Measurements from ENCODE around the gene ACTL10. TPM values are rescaled to one million over a fixed set of nuclear protein-coding genes. Genes with fewer than 3 reads are reported as not detected.
A peak's percentile ranks its signal among the peaks of the same experiment; 100 is the strongest.

The ACTL10 gene
- total RNA-seq, 1 experiment from 2014 or later: 0.85 TPM

- Histone ChIP-seq H3K79me2 (ENCODE audit: low read depth) (peaks cover 38% of the 10 kb centered on the region), H3F3A (ENCODE audit: insufficient read depth, low read depth) (peaks cover 49% of the 10 kb centered on the region), H3K36me3 (ENCODE audit: low read depth) (0 out of 2 replicates have a peak, but pooled peaks cover 6% of the 10 kb centered on the region), H3K27me3 (ENCODE audit: insufficient read depth, low read depth) (no peaks in the 10 kb centered on the region), H3K4me2 (no peak overlapping the region), H3K9me3 (ENCODE audit: insufficient read depth, low read depth) (no peaks in the 10 kb centered on the region), H2AFZ (no peak overlapping the region), H3K4me1 (replicated peaks; ENCODE audit: insufficient read depth) (peaks cover 32% of the 10 kb centered on the region; the same call in 1 of the 2 replicates), H3K27ac (no peak overlapping the region), H3K4me3 (no peak overlapping the region), H4K20me1 (ENCODE audit: insufficient read depth) (no peaks in the 10 kb centered on the region), H3K9me2 (ENCODE audit: insufficient read depth) (no peaks in the 10 kb centered on the region)
- no peak for DNase-seq
- no TSS peak for BruUV-seq (replicated peaks)
- intact Hi-C loops (cut with micrococcal nuclease; ENCODE audit: unreplicated experiment): loop anchor here (5.0 kb wide), 1 partner anchor 61 kb away; the partner anchor contains the start of gene ZNF341
- ChIA-PET CTCF (interaction anchor here (0.6 kb wide), 1 partner anchor 13 kb away, joined by 3 read pairs; no protein-coding TSS in a partner anchor), POLR2A (ENCODE audit: unreplicated experiment) (interaction anchor here (0.6 kb wide), 1 partner anchor 395 kb away, joined by 12 read pairs; no protein-coding TSS in a partner anchor)
- no peak for TF ChIP-seq CTCF (conservative IDR thresholded peaks at IDR 0.05)
- TF ChIP-seq EZH2 (IDR thresholded peaks at IDR 0.05; ENCODE audit: low read depth): no peak
Measured at GRCh38 chr20:33670715-33671499, 4.2 kb downstream of the ACTL10 start.

GRCh38 chr20:33671573-33672288 lies 5.0 kb downstream of the ACTL10 start:
- DNase-seq: no peak
- H3K9me3 ChIP-seq (ENCODE audit: insufficient read depth, low read depth): no peaks in the 10 kb centered on the region
- BruUV-seq (replicated peaks): no TSS peak
- H3F3A ChIP-seq (ENCODE audit: insufficient read depth, low read depth): peaks cover 43% of the 10 kb centered on the region
- peaks cover 27% of the 10 kb centered on the region; the same call in 1 of the 2 replicates for H3K4me1 ChIP-seq (replicated peaks; ENCODE audit: insufficient read depth)
- H4K20me1 ChIP-seq (ENCODE audit: insufficient read depth): no peaks in the 10 kb centered on the region
- no peaks in the 10 kb centered on the region for H3K27me3 ChIP-seq (ENCODE audit: insufficient read depth, low read depth)
- H3K4me2 ChIP-seq: peak overlapping the region; percentile 84
- intact Hi-C loops (cut with micrococcal nuclease; ENCODE audit: unreplicated experiment): loop anchor here (5.0 kb wide), 1 partner anchor 61 kb away; the partner anchor contains the start of gene ZNF341
- H2AFZ ChIP-seq: no peak overlapping the region
- no peak overlapping the region; the same call in 1 of the 2 replicates for H3K4me3 ChIP-seq
- CTCF ChIA-PET: no interaction called here
- H3K27ac ChIP-seq: no peak overlapping the region
- no peaks in the 10 kb centered on the region for H3K9me2 ChIP-seq (ENCODE audit: insufficient read depth)
- TF ChIP-seq CTCF (conservative IDR thresholded peaks at IDR 0.05) (no peak), EZH2 (IDR thresholded peaks at IDR 0.05; ENCODE audit: low read depth) (no peak)
- peaks cover 38% of the 10 kb centered on the region for H3K79me2 ChIP-seq (ENCODE audit: low read depth)
- POLR2A ChIA-PET (ENCODE audit: unreplicated experiment): interaction anchor here (0.6 kb wide), 1 partner anchor 394 kb away, joined by 12 read pairs; no protein-coding TSS in a partner anchor
- 0 out of 2 replicates have a peak, but pooled peaks cover 6% of the 10 kb centered on the region for H3K36me3 ChIP-seq (ENCODE audit: low read depth)

DNA sequence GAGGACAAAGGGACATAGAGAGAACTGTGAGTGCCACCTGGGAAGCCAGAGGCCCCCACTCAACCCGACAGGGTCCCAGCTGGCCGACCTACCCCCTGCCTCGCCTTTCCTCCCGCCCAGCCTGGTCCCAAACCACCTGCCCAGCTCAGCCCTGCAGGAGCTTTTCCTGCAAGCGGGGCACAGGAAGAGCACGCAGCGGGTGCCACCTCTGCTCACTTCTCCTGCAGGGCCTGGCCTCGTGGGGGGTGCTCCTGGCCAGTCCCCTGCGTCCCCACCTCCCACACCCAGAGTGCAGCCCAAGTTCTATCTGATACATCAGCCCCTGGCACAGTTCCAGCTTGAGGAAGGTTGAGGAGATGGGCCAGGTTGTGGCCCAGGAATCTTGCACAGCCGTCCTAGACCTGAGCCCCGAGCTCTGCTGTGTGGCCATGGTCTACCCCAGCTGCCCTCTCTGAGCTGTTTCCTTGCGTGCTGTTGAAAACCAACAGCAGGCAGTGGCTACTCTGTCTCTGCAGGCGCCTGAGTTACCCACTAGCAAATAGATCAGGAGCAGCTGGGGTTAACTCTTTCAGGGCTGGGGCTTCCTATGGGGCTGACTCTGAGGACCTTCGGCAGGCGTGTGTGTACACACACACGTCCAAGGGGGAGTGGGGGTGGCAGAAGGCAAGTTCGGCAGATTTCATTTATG lies 5.8 kb downstream of the ACTL10 start:
- no peaks in the 10 kb centered on the region for H3K9me3 ChIP-seq (ENCODE audit: insufficient read depth, low read depth)
- 0 out of 2 replicates have a peak, but pooled peaks cover 6% of the 10 kb centered on the region for H3K36me3 ChIP-seq (ENCODE audit: low read depth)
- peaks cover 37% of the 10 kb centered on the region for H3F3A ChIP-seq (ENCODE audit: insufficient read depth, low read depth)
- H3K4me1 ChIP-seq (replicated peaks; ENCODE audit: insufficient read depth): peaks cover 27% of the 10 kb centered on the region; the same call in 1 of the 2 replicates
- ChIA-PET POLR2A (ENCODE audit: unreplicated experiment) (no interaction called here), CTCF (no interaction called here)
- peak overlapping the region; percentile 84 for H3K4me2 ChIP-seq
- H2AFZ ChIP-seq: no peak overlapping the region
- H3K9me2 ChIP-seq (ENCODE audit: insufficient read depth): no peaks in the 10 kb centered on the region
- no TSS peak for BruUV-seq (replicated peaks)
- peak overlapping the region; percentile 96 for H3K4me3 ChIP-seq
- H3K79me2 ChIP-seq (ENCODE audit: low read depth): peaks cover 38% of the 10 kb centered on the region
- no peak overlapping the region for H3K27ac ChIP-seq
- intact Hi-C loops (cut with micrococcal nuclease; ENCODE audit: unreplicated experiment): loop anchor here (5.0 kb wide), 1 partner anchor 60 kb away; the partner anchor contains the start of gene ZNF341
- TF ChIP-seq EZH2 (IDR thresholded peaks at IDR 0.05; ENCODE audit: low read depth) (no peak), CTCF (conservative IDR thresholded peaks at IDR 0.05) (no peak)
- DNase-seq: no peak
- H3K27me3 ChIP-seq (ENCODE audit: insufficient read depth, low read depth): no peaks in the 10 kb centered on the region
- H4K20me1 ChIP-seq (ENCODE audit: insufficient read depth): no peaks in the 10 kb centered on the region
